ENCODE results near the gene EFCAB7. TPM values are rescaled to one million over a fixed set of nuclear protein-coding genes. Genes with fewer than 3 reads are reported as not detected.

Gene EFCAB7
- total and polyA plus RNA-seq, 2 of the 8 experiments (the other 6 are each of a cell fraction or from before 2014, with no cell fraction given): 1.1 to 3.1 TPM

DNA sequence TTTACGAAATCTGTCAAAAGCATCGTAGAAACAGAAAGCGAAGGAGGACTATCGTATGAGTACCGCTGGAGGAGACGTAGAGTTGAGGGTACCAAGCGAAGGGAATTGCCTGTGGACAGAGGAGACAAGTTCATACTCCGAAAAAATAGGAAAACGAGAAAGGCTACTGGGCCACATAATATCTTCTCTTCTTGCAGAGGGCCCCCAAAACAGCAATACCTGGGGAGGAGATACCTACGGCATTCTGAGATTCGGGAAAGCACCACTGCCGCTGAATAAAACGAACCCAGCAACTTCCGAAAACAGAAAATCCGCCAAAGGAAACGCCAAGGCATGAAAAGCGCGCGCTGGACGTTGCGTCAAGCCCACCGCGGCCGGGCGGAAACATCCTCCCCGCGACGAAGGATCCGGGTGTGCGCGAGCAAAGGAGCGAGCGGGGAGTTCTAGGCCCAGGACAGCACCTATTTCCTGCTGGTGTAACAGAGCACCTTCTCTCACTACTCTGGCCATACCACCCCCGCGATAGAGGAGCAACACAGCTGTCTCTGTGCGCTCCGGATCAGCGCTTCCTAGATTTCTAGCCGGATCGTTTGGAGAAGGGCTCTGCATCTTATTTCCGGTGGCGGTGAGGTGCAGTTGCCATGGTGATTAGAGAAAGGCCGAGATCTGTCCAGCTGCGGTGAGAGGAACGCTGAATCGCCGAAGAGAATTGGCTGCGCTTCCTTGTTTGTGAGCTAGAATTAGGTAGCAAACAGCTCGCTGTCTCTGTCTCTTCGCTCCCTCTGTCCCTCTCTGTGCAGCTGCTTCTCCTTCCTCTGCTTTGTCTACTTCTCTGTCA lies at the start of gene EFCAB7, which contains the start of gene ITGB3BP (continued):
- TF ChIP-seq CEBPB (IDR thresholded peaks at IDR 0.05; ENCODE audit: low read depth, low read length): 0 out of 2 replicates have a peak, but pooled peaks have one; percentile 8
- peak; percentile 15 for TF ChIP-seq TAF7 (optimal IDR thresholded peaks at IDR 0.05; ENCODE audit: borderline replicate concordance, low read depth, low read length)
- TF ChIP-seq TEAD4 (IDR thresholded peaks at IDR 0.05; ENCODE audit: low read depth, low read length): no peak
- TF ChIP-seq SRF (IDR thresholded peaks at IDR 0.05; ENCODE audit: low read depth, low read length): peak; percentile 37; the same call in 1 of the 2 replicates
- TF ChIP-seq RAD21 (IDR thresholded peaks at IDR 0.05 in 1 of 2, conservative IDR thresholded peaks at IDR 0.05 in 1 of 2; ENCODE audit: low read depth in 2 of 2, low read length in 2 of 2): no peak
- TF ChIP-seq, protein P1, sequence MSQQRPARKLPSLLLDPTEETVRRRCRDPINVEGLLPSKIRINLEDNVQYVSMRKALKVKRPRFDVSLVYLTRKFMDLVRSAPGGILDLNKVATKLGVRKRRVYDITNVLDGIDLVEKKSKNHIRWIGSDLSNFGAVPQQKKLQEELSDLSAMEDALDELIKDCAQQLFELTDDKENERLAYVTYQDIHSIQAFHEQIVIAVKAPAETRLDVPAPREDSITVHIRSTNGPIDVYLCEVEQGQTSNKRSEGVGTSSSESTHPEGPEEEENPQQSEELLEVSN (IDR thresholded peaks at IDR 0.05): peak; percentile 86
- TF ChIP-seq NANOG (IDR thresholded peaks at IDR 0.05; ENCODE audit: insufficient read depth, low read depth, low read length, poor library complexity, severe bottlenecking): no peak
- no peak for TF ChIP-seq EZH2 (IDR thresholded peaks at IDR 0.05; ENCODE audit: low read depth, low read length, severe bottlenecking)
- TF ChIP-seq ATF2 (IDR thresholded peaks at IDR 0.05; ENCODE audit: low read length): peak; percentile 52; the same call in 1 of the 2 replicates
- TF ChIP-seq MAX (IDR thresholded peaks at IDR 0.05): peak; percentile 96
- peak; percentile 66; the same call in 1 of the 2 replicates for TF ChIP-seq PHF8 (conservative IDR thresholded peaks at IDR 0.05; ENCODE audit: low read depth, low read length)
- TF ChIP-seq POU5F1 (IDR thresholded peaks at IDR 0.05; ENCODE audit: low read depth, low read length): no peak
- no peak for TF ChIP-seq TCF12 (IDR thresholded peaks at IDR 0.05; ENCODE audit: low read depth, low read length)
- peak; percentile 93 for TF ChIP-seq TBP (IDR thresholded peaks at IDR 0.05; ENCODE audit: low read depth, low read length)
- no peak for TF ChIP-seq SIRT6 (IDR thresholded peaks at IDR 0.05; ENCODE audit: low read length)
- TF ChIP-seq KDM5A (IDR thresholded peaks at IDR 0.05; ENCODE audit: low read length): peak; percentile 89

Data from H1 (cell line).